Measurements from ENCODE around the gene PSG4.
"Not testable (repeated sequence)": the region's sequence is repeated elsewhere in the genome, so short reads cannot be mapped to it uniquely, and the experiment has no call there.

Gene PSG4

DNA sequence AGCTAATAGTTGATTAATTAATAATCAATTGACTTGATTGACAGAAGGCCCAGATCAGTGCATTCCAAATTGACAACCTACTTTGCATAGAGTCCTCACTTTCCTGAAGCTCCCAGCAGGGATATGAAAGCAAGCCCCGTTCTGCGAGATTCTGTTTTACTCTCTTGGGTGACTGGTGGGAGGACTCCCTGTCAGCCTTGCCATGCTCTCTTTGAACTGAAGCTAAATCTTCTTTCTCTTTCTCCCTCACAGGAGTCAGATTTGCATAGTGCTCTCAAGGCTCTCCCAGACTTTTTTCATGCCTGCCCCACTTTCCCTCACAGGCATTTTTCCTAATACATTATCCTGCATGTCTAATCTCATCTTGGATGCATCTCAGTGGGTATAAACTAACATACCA lies 10.4 kb upstream of the PSG4 start:
- H3K4me3 ChIP-seq (replicated peaks; ENCODE audit: low read depth, low read length), result not testable (repeated sequence)

DNA sequence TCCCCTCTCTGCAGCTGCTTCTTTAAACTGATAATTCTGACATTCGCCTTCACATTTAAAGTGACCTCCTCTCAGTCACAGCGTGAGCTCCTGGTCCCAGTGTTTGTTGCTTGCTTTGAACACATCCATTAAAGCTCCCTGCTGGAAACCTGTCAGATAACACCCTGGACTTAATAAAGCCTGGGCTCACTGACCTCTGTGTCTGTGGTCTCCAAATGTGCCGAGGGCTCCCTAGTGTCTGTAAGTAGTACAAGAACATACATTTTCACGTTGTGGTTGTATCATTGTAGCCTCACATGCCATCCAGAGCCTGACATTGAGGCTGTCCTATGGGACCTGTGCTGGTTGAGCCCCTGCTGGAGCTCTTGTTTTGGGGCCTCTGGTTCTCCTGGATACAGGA lies 2.6 kb upstream of the PSG4 start:
- no peak overlapping the region for H3K4me3 ChIP-seq (replicated peaks; ENCODE audit: low read depth, low read length)
- no peak for DNase-seq (ENCODE audit: extremely low read depth, low read depth)
- TF ChIP-seq, protein P1, sequence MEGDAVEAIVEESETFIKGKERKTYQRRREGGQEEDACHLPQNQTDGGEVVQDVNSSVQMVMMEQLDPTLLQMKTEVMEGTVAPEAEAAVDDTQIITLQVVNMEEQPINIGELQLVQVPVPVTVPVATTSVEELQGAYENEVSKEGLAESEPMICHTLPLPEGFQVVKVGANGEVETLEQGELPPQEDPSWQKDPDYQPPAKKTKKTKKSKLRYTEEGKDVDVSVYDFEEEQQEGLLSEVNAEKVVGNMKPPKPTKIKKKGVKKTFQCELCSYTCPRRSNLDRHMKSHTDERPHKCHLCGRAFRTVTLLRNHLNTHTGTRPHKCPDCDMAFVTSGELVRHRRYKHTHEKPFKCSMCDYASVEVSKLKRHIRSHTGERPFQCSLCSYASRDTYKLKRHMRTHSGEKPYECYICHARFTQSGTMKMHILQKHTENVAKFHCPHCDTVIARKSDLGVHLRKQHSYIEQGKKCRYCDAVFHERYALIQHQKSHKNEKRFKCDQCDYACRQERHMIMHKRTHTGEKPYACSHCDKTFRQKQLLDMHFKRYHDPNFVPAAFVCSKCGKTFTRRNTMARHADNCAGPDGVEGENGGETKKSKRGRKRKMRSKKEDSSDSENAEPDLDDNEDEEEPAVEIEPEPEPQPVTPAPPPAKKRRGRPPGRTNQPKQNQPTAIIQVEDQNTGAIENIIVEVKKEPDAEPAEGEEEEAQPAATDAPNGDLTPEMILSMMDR (IDR thresholded peaks at IDR 0.05; ENCODE audit: low read depth, low read length, missing control alignments), result no peak

More for the DNA sequence above, 10.4 kb upstream of the PSG4 start:
- DNase-seq (ENCODE audit: extremely low read depth, low read depth), result not testable (repeated sequence)

DNA sequence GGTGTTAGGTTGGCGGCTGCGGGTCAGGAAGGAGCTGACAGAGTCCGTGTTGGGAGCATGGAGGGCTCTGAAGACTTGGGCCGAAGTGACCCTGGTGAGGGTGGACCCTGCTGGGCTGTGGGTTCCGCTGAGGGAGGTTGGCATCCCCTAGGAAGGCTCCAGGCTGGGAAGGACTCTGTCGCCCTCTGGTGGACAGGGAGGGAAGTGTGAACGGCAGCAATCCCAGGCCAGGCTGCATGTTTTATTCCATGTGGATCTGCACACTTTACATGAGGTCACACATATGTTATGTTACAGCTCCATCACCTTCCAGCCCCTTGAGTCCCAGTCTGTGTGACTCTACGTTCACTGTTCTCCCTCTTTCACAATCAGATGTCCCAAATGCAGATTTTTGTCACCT lies 1.7 kb upstream of the PSG4 start:
- DNase-seq (ENCODE audit: extremely low read depth, low read depth); H3K4me3 ChIP-seq (replicated peaks; ENCODE audit: low read depth, low read length): not testable (repeated sequence)
- TF ChIP-seq, protein P1 (IDR thresholded peaks at IDR 0.05; ENCODE audit: low read depth, low read length, missing control alignments), result peak; percentile 52

DNA sequence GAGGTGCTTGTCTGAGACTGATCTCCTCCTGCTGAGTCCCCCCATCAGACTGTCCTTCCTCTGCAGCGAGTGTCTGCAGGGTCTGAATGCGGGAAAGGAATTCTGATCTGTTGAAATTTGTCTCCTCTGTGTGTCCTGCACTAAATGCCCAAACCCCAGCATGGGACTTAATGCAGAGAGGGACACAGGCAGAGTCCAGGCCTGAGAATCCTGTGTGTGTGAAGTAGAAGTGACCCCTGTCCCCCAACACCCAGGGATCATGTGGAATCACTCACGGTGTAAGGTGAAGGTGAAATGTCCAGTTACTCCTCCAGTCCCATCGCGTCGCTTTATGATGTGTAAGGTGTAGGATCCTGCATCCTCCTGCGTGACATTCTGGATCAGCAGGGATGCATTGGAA lies 1.8 kb downstream of the PSG4 start:
- not testable (repeated sequence) for H3K4me3 ChIP-seq (replicated peaks; ENCODE audit: low read depth, low read length); DNase-seq (ENCODE audit: extremely low read depth, low read depth)

DNA sequence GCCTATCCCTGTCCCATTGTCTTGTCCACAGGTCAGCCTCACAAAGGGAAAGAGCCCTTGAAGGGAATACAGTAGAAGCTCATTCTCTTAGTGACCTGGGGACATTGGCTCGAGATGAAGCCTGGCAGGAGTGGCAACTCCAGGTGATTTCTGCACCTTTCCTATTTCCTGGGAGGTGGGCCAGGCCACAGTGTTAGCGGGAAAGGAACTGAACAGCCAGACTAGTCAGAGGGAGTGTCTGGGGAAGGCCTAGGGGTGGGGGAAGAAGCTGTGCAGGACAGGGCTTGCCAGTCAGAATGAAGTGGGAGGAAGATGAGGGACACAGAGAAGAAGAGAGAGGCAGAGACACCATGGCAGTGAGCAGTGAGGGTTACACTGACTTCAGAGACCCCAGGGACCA lies 3.5 kb downstream of the PSG4 start:
- DNase-seq (ENCODE audit: extremely low read depth, low read depth); H3K4me3 ChIP-seq (replicated peaks; ENCODE audit: low read depth, low read length): not testable (repeated sequence)

DNA sequence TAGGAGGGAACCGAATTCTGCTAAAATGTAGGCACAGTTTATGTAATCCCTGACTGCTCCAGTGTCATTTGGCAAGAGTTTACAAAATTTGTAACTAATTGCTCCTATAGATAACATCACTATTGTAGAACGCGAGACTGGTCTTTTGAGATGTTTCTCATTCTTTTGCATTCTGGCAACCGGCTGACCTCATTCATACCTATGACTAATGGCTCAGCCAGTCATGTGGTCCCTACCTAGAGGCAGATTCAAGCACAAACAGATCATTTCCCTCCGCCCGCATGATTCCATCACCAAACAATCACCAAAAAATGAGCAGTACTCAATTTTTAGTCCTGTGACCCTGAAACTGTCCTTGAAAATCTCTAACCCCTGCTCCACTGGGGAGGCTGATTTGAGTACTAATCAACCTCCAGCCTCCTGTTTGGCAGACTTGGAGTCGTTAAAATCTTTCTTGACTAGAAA lies 4.1 kb downstream of the PSG4 start:
- H3K4me3 ChIP-seq (replicated peaks; ENCODE audit: low read depth, low read length); DNase-seq (ENCODE audit: extremely low read depth, low read depth): not testable (repeated sequence)

DNA sequence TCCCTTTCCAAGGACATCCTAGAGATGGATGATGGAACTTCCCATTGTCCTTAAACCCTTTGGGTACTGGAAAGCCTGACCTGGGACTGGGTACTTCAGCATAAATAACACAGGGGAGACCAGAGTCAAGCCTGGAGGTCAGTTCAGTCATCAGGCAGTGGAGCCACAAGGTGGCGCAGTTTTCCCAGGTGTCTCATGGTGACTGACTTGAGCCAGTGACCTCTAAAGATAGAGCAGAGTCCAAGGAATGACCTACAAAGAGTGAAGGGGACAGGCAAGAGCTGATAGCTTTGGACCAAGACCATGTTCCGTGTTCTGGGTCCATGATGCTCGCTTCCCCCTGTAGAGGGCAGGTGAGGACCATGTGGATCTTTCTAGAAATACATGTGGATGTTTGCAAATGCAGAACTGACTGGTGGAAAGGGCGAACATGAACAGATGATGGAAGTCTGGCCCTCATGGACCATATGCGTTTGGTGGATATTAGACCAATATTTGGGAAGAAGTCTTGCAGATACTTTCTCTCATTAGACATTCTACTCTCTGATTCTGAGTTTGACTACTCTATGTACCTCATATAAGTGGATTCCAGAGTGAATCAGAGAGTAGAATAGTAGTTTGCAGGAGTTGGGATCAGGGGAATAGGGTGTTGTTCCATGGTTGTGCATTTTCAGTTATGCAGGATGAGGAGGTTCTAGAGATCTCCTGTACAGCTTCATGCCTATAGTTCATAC lies 6.6 kb downstream of the PSG4 start:
- H3K4me3 ChIP-seq (replicated peaks; ENCODE audit: low read depth, low read length); DNase-seq (ENCODE audit: extremely low read depth, low read depth): not testable (repeated sequence)

DNA sequence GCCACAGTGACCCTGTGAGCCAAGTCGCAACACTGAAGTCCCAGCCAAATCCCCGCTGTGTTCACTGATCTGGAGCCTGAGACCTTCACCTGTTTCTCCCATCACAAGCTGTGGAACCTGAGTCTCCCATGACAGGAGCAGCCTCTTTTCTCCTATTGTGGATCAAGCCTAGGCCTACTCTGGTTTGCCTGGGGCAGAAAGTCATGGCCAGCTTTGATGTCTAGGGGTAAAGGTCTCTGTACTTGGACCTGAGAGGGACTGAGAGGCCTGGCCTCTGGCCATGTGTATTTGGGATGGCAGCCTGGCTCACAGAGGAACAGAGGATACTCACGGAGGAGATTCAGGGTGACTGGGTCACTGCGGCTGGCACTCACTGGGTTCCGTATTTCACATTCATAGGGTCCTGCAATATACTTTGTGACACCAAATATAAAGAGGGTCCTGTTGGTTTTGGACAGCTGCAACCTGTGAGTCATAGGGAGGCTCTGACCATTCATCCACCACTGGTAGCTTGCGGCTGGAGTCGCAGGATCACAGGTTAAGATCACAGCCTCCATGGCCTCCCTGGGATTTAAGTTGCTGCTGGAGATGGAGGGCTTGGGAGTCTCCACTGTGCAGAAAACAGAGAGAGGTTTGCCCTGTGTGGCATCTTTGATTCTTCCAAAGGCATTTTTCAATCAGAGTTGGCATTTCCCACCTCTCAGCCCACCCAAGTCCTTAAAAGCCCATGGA lies 7.6 kb downstream of the PSG4 start:
- not testable (repeated sequence) for H3K4me3 ChIP-seq (replicated peaks; ENCODE audit: low read depth, low read length); DNase-seq (ENCODE audit: extremely low read depth, low read depth)

DNA sequence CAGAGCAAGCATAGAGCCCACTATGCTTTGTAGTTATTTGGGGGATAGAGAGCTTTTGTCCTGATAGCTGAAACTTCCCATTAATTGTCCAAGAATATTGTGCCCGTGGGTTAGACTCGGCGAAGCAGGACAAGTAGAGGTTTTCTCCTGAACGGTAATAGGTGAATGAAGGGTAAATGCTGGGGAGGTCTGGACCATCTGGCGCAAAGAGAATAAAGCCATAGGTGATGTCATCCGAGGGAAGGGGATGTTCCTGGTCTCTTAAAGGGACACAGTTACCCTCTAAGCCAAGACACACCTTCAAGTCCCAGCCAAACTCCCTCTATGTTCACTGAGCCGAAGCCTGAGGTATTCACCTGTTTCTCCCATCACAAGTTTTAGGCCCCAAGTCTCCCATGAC lies 11.0 kb downstream of the PSG4 start:
- DNase-seq (ENCODE audit: extremely low read depth, low read depth); H3K4me3 ChIP-seq (replicated peaks; ENCODE audit: low read depth, low read length): not testable (repeated sequence)

DNA sequence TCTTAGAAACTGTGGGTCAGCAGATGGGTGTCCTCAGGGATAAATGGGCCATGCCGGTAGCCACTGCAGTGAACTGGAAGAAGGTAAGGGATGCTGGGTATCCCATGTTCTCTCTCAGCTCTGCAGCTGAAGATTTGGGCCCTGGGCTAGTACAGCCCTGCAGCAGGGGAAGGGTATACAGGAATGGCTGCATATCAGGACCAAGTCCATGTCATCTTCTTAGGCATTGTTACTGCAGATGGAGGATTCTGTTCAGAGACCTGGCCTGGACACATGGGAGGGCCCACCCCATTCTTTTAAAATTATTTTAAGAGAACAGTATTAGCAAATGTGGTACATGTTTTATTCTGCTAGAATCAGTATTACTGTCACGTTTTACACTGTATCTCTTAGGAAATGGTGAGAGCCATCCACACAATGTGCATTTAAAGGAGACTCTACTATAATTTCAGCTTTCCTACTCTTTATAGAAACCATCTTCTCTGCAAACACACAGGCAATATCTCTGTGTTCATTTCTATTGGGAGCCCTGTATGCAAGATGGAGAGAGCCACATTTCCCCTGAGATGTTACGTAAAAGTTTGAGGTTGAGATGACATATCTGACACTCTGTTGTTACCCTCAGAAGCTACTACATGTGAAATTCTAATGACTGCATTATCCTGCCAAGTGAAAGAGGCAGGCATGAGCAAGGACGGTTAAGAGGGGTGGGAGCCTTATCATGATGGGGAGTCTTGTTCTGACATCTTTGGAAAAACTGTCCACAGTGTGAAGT lies 12.9 kb downstream of the PSG4 start:
- DNase-seq (ENCODE audit: extremely low read depth, low read depth); H3K4me3 ChIP-seq (replicated peaks; ENCODE audit: low read depth, low read length): not testable (repeated sequence)

DNA sequence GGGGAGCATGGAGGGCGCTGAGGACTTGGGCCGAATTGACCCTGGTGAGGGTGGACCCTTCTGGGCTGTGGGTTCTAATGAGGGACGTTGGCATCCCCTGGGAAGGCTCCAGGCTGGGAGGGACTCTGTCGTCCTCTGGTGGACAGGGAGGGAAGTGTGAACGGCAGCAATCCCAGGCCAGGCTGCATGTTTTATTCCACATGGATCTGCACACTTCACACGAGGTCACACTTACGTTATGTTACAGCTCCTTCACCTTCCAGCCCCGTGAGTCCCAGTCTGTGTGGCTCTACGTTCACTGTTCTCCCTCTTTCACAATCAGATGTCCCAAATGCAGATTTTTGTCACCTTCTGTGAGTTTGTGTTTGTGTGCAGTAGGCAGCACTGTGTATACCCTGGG lies 17.3 kb downstream of the PSG4 start:
- H3K4me3 ChIP-seq (replicated peaks; ENCODE audit: low read depth, low read length); DNase-seq (ENCODE audit: extremely low read depth, low read depth): not testable (repeated sequence)
- TF ChIP-seq, protein P1 (IDR thresholded peaks at IDR 0.05; ENCODE audit: low read depth, low read length, missing control alignments), result peak; percentile 21

DNA sequence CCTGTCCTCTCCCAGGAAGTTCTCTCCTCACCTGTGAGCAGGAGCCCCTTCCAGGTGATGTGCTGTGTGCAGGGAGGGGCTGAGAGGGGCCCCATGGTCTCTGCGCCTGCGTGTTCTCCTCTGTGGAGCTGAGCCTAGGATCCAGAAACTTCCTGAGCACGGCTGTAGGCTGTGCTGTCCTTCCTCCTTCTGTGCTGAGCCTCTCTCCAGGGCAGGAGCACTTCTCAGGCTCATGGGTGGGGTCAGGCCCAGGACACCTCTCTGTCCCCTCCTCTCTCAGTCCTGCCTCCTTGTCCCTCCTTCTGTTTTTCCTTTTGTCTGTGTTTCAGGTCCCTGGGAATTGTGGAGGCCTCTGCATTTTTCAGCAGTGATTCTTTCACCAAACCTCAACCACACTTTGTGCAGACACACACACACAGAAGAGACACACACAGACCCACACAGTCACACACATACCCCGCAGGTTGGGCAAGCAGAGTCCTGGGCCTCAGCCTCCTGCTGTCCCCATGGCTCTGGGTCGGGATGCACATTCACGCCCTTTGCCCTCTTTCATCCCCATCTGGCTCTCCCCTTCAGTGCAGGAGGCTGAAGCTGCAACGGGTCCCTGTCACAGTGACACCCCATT lies 19.0 kb downstream of the PSG4 start, which contains the start of gene PSG5:
Gene PSG5 (minus strand): TSS at position 226 of the 625 bp plus-strand sequence. CDS start 131 bp downstream, at position 95.
- not testable (repeated sequence) for DNase-seq (ENCODE audit: extremely low read depth, low read depth); H3K4me3 ChIP-seq (replicated peaks; ENCODE audit: low read depth, low read length)

DNA sequence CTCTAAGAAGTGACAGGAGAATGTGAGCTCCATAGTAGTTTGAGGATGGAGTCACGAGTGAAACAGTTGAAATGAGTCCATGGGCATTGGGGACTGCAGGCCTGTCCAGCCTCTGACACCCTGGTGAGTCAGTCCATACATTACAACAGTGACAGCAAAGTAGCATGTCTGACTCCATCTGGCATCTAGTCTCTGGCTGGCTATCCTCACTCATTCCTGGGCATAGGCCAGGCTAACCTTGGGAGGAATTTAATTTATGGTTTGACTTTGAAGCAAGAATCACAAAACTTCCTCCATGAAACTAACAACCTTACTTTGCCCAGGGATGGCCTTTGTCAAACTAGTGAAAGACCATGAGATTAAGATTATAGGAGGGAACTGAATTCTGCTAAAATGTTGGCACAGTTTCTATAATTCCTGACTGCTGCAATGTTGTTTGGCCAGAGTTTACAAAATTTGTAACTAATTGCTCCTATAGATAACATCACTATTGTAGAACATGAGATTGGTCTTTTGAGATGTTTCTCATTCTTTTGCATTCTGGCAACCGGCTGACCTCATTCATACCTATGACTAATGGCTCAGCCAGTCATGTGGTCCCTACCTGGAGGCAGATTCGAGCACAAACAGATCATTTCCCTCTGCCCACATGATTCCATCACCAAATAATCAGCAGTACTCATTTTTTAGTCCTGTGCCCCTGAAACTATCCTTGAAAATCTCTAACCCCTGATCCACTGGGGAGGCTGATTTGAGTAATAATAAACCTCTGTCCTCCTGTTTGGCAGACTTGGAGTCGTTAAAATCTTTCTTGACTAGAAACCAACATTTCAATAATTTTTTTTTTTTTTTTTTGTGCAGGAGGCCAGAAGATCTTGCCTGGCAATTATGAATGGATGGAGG lies 23.3 kb downstream of the PSG4 start:
- DNase-seq (ENCODE audit: extremely low read depth, low read depth), result peak; percentile 10
- not testable (repeated sequence) for H3K4me3 ChIP-seq (replicated peaks; ENCODE audit: low read depth, low read length)
